H1 (cell line): ENCODE data around the gene OPCML. TPM values are rescaled to one million over a fixed set of nuclear protein-coding genes. Genes with fewer than 3 reads are reported as not detected.

Experiments
- CTCF ChIA-PET: fragments of 300-600 bp; sonication (Branson Sonifier 250); formaldehyde crosslinking; loops from one replicate; lab custom pipeline; 2021; ENCODE audit not compliant: partially characterized antibody; lab: Charles Lee
- POLR2A ChIA-PET: fragments of 300-600 bp; sonication (Branson Sonifier 250); formaldehyde crosslinking; loops from one replicate; lab custom pipeline; 2021; ENCODE audit warnings: inconsistent platforms; ENCODE audit not compliant: partially characterized antibody; lab: Charles Lee
- DNase-seq, 2 experiments: peaks; one replicate each; pipeline versions ENCODE4 v3.0.0 to v3.0.0-alpha.2; 2010 to 2022; ENCODE audit warnings: low spot score in 2 of 2, low read depth in 1 of 2, mixed read lengths in 1 of 2
- FAIRE-seq: peaks from 2 replicates; lab custom pipeline; 2011; peaks lifted over from hg19 to GRCh38; lab: Jason Lieb, UNC
- H2AFZ ChIP-seq: 2 replicates; pipeline ENCODE4 v1.8.1; 2012; ENCODE audit warnings: low read length, inconsistent platforms
- H2AK5ac ChIP-seq: 2 replicates; pipeline ENCODE4 v1.6.1; 2013; ENCODE audit warnings: low read depth, low read length
- H2BK120ac ChIP-seq: replicated peaks from 2 replicates; pipeline ENCODE3; 2013; ENCODE audit warnings: low read depth, low read length, inconsistent platforms
- H2BK12ac ChIP-seq: 2 replicates; pipeline ENCODE4 v1.6.1; 2013; ENCODE audit warnings: low read depth, low read length
- H2BK15ac ChIP-seq: 2 replicates; pipeline ENCODE4 v1.6.1; 2013; ENCODE audit warnings: low read length
- H2BK20ac ChIP-seq: 2 replicates; pipeline ENCODE4 v1.6.1; 2013; ENCODE audit warnings: low read length
- H2BK5ac ChIP-seq: 2 replicates; pipeline ENCODE4 v1.6.1; 2013; ENCODE audit warnings: low read depth, low read length
- H3K14ac ChIP-seq: 2 replicates; pipeline ENCODE4 v1.6.1; 2013; ENCODE audit warnings: inconsistent platforms; ENCODE audit not compliant: insufficient read length
- H3K18ac ChIP-seq: 2 replicates; pipeline ENCODE4 v1.6.1; 2013; ENCODE audit warnings: low read length; ENCODE audit errors: extremely low read depth
- H3K23ac ChIP-seq: 2 replicates; pipeline ENCODE4 v1.6.1; 2013; ENCODE audit warnings: inconsistent platforms; ENCODE audit not compliant: insufficient read length
- H3K23me2 ChIP-seq: 2 replicates; pipeline ENCODE4 v1.6.1; 2013; ENCODE audit warnings: low read depth, low read length
- H3K27ac ChIP-seq: 2 replicates; pipeline ENCODE4 v1.6.1; 2011; ENCODE audit warnings: low read depth, low read length, inconsistent platforms
- H3K27me3 ChIP-seq, 4 experiments: replicated peaks in 1 of 4; 1 replicate in 1 of 4; 2 replicates in 3 of 4; pipeline versions ENCODE4 v1.6.1 to v1.8.1; 2011 to 2013; ENCODE audit warnings: low read length in 3 of 4, mild to moderate bottlenecking in 3 of 4, inconsistent platforms in 2 of 4, mixed read lengths in 2 of 4, moderate library complexity in 1 of 4; ENCODE audit not compliant: control insufficient read depth in 3 of 4, insufficient read depth in 3 of 4; ENCODE audit errors: extremely low read depth in 1 of 4
- H3K36me3 ChIP-seq, 4 experiments: 2 replicates each; pipeline versions ENCODE4 v1.6.1 to v1.8.1; 2011 to 2013; ENCODE audit warnings: mild to moderate bottlenecking in 4 of 4, low read length in 3 of 4, moderate library complexity in 2 of 4, control low read depth in 1 of 4, inconsistent platforms in 1 of 4; ENCODE audit not compliant: insufficient read depth in 4 of 4, control insufficient read depth in 2 of 4
- H3K4ac ChIP-seq: replicated peaks from 2 replicates; pipeline ENCODE3; 2013; ENCODE audit warnings: low read length, low read depth, mixed read lengths, inconsistent platforms; ENCODE audit not compliant: insufficient read length
- H3K4me1 ChIP-seq, 4 experiments: replicated peaks in 1 of 4; 1 replicate in 1 of 4; 2 replicates in 3 of 4; pipeline versions ENCODE4 v1.6.1 to v1.8.1; 2011 to 2013; ENCODE audit warnings: low read length in 3 of 4, inconsistent platforms in 2 of 4, mixed read lengths in 1 of 4; ENCODE audit not compliant: insufficient read depth in 4 of 4, control insufficient read depth in 3 of 4
- H3K4me2 ChIP-seq, 2 experiments: 2 replicates each; pipeline versions ENCODE4 v1.6.1 to v1.8.1; 2011 to 2013; ENCODE audit warnings: low read depth in 2 of 2, low read length in 2 of 2, control low read depth in 1 of 2, inconsistent platforms in 1 of 2, mild to moderate bottlenecking in 1 of 2; ENCODE audit not compliant: insufficient read depth in 1 of 2
- H3K4me3 ChIP-seq, 4 experiments: fragments of 200-600, 300-600 bp in 1 of 4; sonication (generic), shearing (Covaris generic), sonication (Bioruptor Twin) in 1 of 4; 2 replicates each; pipeline versions ENCODE4 v1.5.1 to v1.8.1; 2011 to 2016; ENCODE audit warnings: low read length in 4 of 4, low read depth in 3 of 4, control low read depth in 2 of 4, inconsistent platforms in 2 of 4, mild to moderate bottlenecking in 2 of 4, mixed read lengths in 1 of 4, moderate library complexity in 1 of 4; ENCODE audit not compliant: insufficient read depth in 2 of 4; ENCODE audit errors: extremely low read depth in 1 of 4
- H3K56ac ChIP-seq: replicated peaks from 2 replicates; pipeline ENCODE3; 2013; ENCODE audit warnings: low read depth, mild to moderate bottlenecking, mixed read lengths, low read length, inconsistent platforms; ENCODE audit not compliant: insufficient read length
- H3K79me1 ChIP-seq: 2 replicates; pipeline ENCODE4 v1.6.1; 2013; ENCODE audit warnings: low read depth, low read length, control low read depth
- H3K79me2 ChIP-seq, 2 experiments: 2 replicates each; pipeline versions ENCODE4 v1.6.1 to v1.8.1; 2012 to 2013; ENCODE audit warnings: low read length in 2 of 2, mild to moderate bottlenecking in 2 of 2, inconsistent platforms in 1 of 2; ENCODE audit not compliant: insufficient read depth in 2 of 2, control insufficient read depth in 1 of 2
- H3K9ac ChIP-seq, 4 experiments: replicated peaks in 1 of 4; 1 replicate in 1 of 4; 2 replicates in 3 of 4; pipeline versions ENCODE4 v1.6.1 to v1.8.1; 2011 to 2013; ENCODE audit warnings: low read depth in 3 of 4, low read length in 3 of 4, control low read depth in 2 of 4, mild to moderate bottlenecking in 2 of 4, moderate library complexity in 2 of 4, inconsistent platforms in 1 of 4; ENCODE audit errors: extremely low read depth in 1 of 4
- H3K9me3 ChIP-seq, 2 experiments: 2 replicates each; pipeline versions ENCODE4 v1.6.1 to v1.8.1; 2012 to 2013; ENCODE audit warnings: mild to moderate bottlenecking in 2 of 2, moderate library complexity in 2 of 2, control low read depth in 1 of 2, inconsistent platforms in 1 of 2, low read depth in 1 of 2, low read length in 1 of 2, mixed read lengths in 1 of 2; ENCODE audit not compliant: insufficient read depth in 2 of 2
- H4K20me1 ChIP-seq, 2 experiments: replicated peaks in 1 of 2; 2 replicates each; pipeline versions ENCODE3 to v1.8.1; 2011 to 2013; ENCODE audit warnings: inconsistent platforms in 2 of 2, low read length in 2 of 2, mild to moderate bottlenecking in 1 of 2; ENCODE audit not compliant: insufficient read depth in 2 of 2, control insufficient read depth in 1 of 2
- H4K5ac ChIP-seq: 2 replicates; pipeline ENCODE4 v1.6.1; 2013; ENCODE audit warnings: low read length, low read depth, mixed read lengths, inconsistent platforms; ENCODE audit not compliant: insufficient read length
- H4K8ac ChIP-seq: 2 replicates; pipeline ENCODE4 v1.8.0; 2013; ENCODE audit warnings: mild to moderate bottlenecking, moderate library complexity, low read length, inconsistent platforms; ENCODE audit not compliant: insufficient read depth; ENCODE audit errors: extremely low read depth
- H4K91ac ChIP-seq: replicated peaks from 2 replicates; pipeline ENCODE3; 2013; ENCODE audit warnings: low read length, mixed read lengths, inconsistent platforms; ENCODE audit not compliant: insufficient read length
- ATF3 ChIP-seq: IDR thresholded peaks from 2 replicates; pipeline ENCODE4 v1.6.1; 2011; ENCODE audit warnings: low read depth, mild to moderate bottlenecking, low read length; ENCODE audit not compliant: insufficient read depth
- POLR2A ChIP-seq, 2 experiments: IDR thresholded peaks; 1 replicate in 1 of 2; 2 replicates in 1 of 2; pipeline ENCODE4 v1.6.1; 2011; ENCODE audit warnings: low read depth in 2 of 2, low read length in 2 of 2, mild to moderate bottlenecking in 2 of 2; ENCODE audit errors: control extremely low read depth in 1 of 2
- RAD21 ChIP-seq, 2 experiments: IDR thresholded peaks in 1 of 2; conservative IDR thresholded peaks in 1 of 2; 2 replicates each; pipeline ENCODE4 v1.6.1; 2011; ENCODE audit warnings: low read depth in 2 of 2, low read length in 2 of 2, improper control_type of control experiment in 1 of 2, inconsistent platforms in 1 of 2, mild to moderate bottlenecking in 1 of 2, moderate library complexity in 1 of 2
- RNF2 ChIP-seq: fragments of 200-900, 300-1000 bp; sonication (generic); IDR thresholded peaks from 2 replicates; pipeline ENCODE4 v1.7.1; 2016; ENCODE audit warnings: borderline replicate concordance, low read depth, mild to moderate bottlenecking, antibody characterized with exemption, low read length; ENCODE audit not compliant: poor library complexity, severe bottlenecking; ENCODE audit errors: missing control alignments
- TEAD4 ChIP-seq: IDR thresholded peaks from 2 replicates; pipeline ENCODE4 v1.6.1; 2012; ENCODE audit warnings: low read depth, low read length, inconsistent platforms, mixed read lengths
- WGBS, 2 experiments: shearing (Covaris generic) in 1 of 2; methylation state at CpG; one replicate each; pipeline versions ENCODE4 v1.1.6 to v1.1.7; 2013 to 2015; ENCODE audit warnings: low lambda C conversion rate in 2 of 2, mixed read lengths in 2 of 2, inconsistent platforms in 1 of 2, low coverage in 1 of 2, missing lambda C conversion rate in 1 of 2; ENCODE audit not compliant: insufficient replicate concordance in 2 of 2, insufficient coverage in 1 of 2, insufficient read length in 1 of 2; ENCODE audit errors: extremely low coverage in 1 of 2, missing lambda C conversion rate in 1 of 2; 5-methylcytosine and 5-hydroxymethylcytosine counted together
- polyA plus RNA-seq, 7 experiments: library from polyadenylated mRNA; depleted of rRNA in 3 of 7; stranded (reverse) in 5 of 7; unstranded in 2 of 7; fragments of >200 nt in 5 of 7; fragments of 200-250 nt in 2 of 7; gene quantifications; 1 replicate in 5 of 7; 2 replicates in 1 of 7; 4 replicates in 1 of 7; pipeline versions ENCODE4 v1.2.1 to v1.2.3, GENCODE V29; 2011 to 2013; ENCODE audit warnings: missing spikeins in 2 of 7, mixed read lengths in 2 of 7
- total RNA-seq: library from RNA; stranded (reverse); fragmentation: NEBNext Ultra II Directional; extraction: Animal tissue kit (Norgen Biotek cat#: 25700); gene quantifications from 2 replicates; pipeline ENCODE4 v1.2.1, GENCODE V29; 2021

Gene OPCML
- total and polyA plus RNA-seq, 2 of the 8 experiments (the other 6 are each of a cell fraction or from before 2014, with no cell fraction given): 2.3 to 3.1 TPM

GRCh38 chr11:132464939-132465338 lies 1067.4 kb downstream of the OPCML start:
- POLR2A ChIA-PET: no interaction called here
- no peaks in the 10 kb centered on the region for H3K9me3 ChIP-seq
- no peak overlapping the region for H3K18ac ChIP-seq
- H3K36me3 ChIP-seq: no peaks in the 10 kb centered on the region
- peaks cover 7% of the 10 kb centered on the region; the same call in 1 of the 2 replicates for H3K23me2 ChIP-seq
- TF ChIP-seq ATF3 (no peak), TEAD4 (no peak), POLR2A (IDR thresholded peaks at IDR 0.05; ENCODE audit: control extremely low read depth in 1 of 2, low read depth in 2 of 2, low read length in 2 of 2) (no peak), RNF2 (no peak), RAD21 (IDR thresholded peaks at IDR 0.05 in 1 of 2, conservative IDR thresholded peaks at IDR 0.05 in 1 of 2; ENCODE audit: low read depth in 2 of 2, low read length in 2 of 2) (no peak)
- TF ChIP-seq, all 59 proteins: peak for 0
- Histone ChIP-seq H3K14ac (no peak overlapping the region), H3K4me3 (no peak overlapping the region), H2BK120ac (no peak overlapping the region), H4K8ac (no peak overlapping the region), H2BK5ac (no peak overlapping the region), H2BK15ac (no peak overlapping the region), H2BK12ac (no peak overlapping the region), H4K20me1 (peaks cover 0 to 2% of the 10 kb centered on the region in 2 experiments), H3K4me2 (no peak overlapping the region), H3K23ac (no peak overlapping the region), H3K27ac (no peak overlapping the region), H2AK5ac (no peak overlapping the region), H3K4ac (no peak overlapping the region), H3K56ac (no peak overlapping the region), H3K27me3 (no peaks in the 10 kb centered on the region), H4K5ac (no peak overlapping the region), H2AFZ (no peak overlapping the region), H3K4me1 (no peaks in the 10 kb centered on the region), H2BK20ac (no peak overlapping the region), H3K79me1 (no peaks in the 10 kb centered on the region), H4K91ac (no peak overlapping the region), H3K79me2 (no peaks in the 10 kb centered on the region), H3K9ac (no peak overlapping the region)
- FAIRE-seq: no peak
- no peak for DNase-seq
- 90% methylated on average over 3 of the region's 3 CpGs; no CpG with 5 or more reads in 1 of the 2 experiments for WGBS, 2 experiments
- CTCF ChIA-PET: no interaction called here
